HEK293 (cell line): ENCODE results near the gene RAD23B.
A peak's percentile ranks its signal among the peaks of the same experiment; 100 is the strongest.

Experiments
- CTCF ChIA-PET: fragments of 350-600 bp; formaldehyde crosslinking; extraction: SDS; loops from one replicate; lab custom pipeline; 2021; ENCODE audit warnings: antibody characterized with exemption; lab: Yijun Ruan, JAX
- POLR2A ChIA-PET: fragments of 300-600 bp; formaldehyde crosslinking; extraction: SDS; loops from one replicate; lab custom pipeline; 2020; ENCODE audit warnings: antibody characterized with exemption, inconsistent platforms; lab: Yijun Ruan, JAX
- H3K27ac ChIP-seq: fragments of 200-500 bp; sonication (Bioruptor generic); 2 replicates; pipeline ENCODE4 v1.5.1; 2014; ENCODE audit warnings: low read depth, low read length, control low read depth, inconsistent platforms; ENCODE audit errors: extremely low read depth
- H3K36me3 ChIP-seq, 2 experiments: fragments of 200-500 bp in 1 of 2; sonication (Bioruptor generic) in 1 of 2; 1 replicate in 1 of 2; 2 replicates in 1 of 2; pipeline ENCODE4 v1.5.1; 2014 to 2017; ENCODE audit warnings: inconsistent platforms in 2 of 2, low read length in 2 of 2; ENCODE audit not compliant: control insufficient read depth in 2 of 2, insufficient read depth in 1 of 2
- H3K4me1 ChIP-seq: fragments of 200-500 bp; sonication (Bioruptor generic); 2 replicates; pipeline ENCODE4 v1.5.1; 2014; ENCODE audit warnings: mild to moderate bottlenecking, low read length, inconsistent platforms; ENCODE audit not compliant: control insufficient read depth, insufficient read depth
- H3K4me3 ChIP-seq: 2 replicates; pipeline ENCODE4 v1.5.1; 2011; ENCODE audit warnings: low read depth, mild to moderate bottlenecking, control low read depth, low read length, moderate library complexity
- H3K9me3 ChIP-seq: fragments of 200-500 bp; sonication (Bioruptor generic); 2 replicates; pipeline ENCODE4 v1.5.1; 2014; ENCODE audit warnings: low read depth, low read length, inconsistent platforms; ENCODE audit not compliant: control insufficient read depth, insufficient read depth
- BCL11B ChIP-seq: fragments of 450-650 bp; formaldehyde crosslinking; IDR thresholded peaks from 2 replicates; pipeline ENCODE4 v1.5.1; 2016; ENCODE audit warnings: low read depth, missing biosample characterization, missing genetic modification characterization
- IKZF3 ChIP-seq: fragments of 450-650 bp; IDR thresholded peaks from 2 replicates; pipeline ENCODE4 v1.5.0; 2018; ENCODE audit warnings: missing biosample characterization, mild to moderate bottlenecking, missing genetic modification characterization, moderate library complexity
- REST ChIP-seq: fragments of 450-650 bp; formaldehyde crosslinking; IDR thresholded peaks from 2 replicates; pipeline ENCODE4 v1.5.1; 2016; ENCODE audit warnings: missing biosample characterization, missing genetic modification characterization
- ZBTB10 ChIP-seq: fragments of 450-650 bp; formaldehyde crosslinking; IDR thresholded peaks from 2 replicates; pipeline ENCODE4 v1.5.1; 2016; ENCODE audit warnings: missing biosample characterization, missing genetic modification characterization
- ZBTB6 ChIP-seq: fragments of 450-650 bp; formaldehyde crosslinking; IDR thresholded peaks from 2 replicates; pipeline ENCODE4 v1.5.1; 2017; ENCODE audit warnings: missing biosample characterization, missing genetic modification characterization
- ZFP37 ChIP-seq: fragments of 450-650 bp; formaldehyde crosslinking; IDR thresholded peaks from 2 replicates; pipeline ENCODE4 v1.5.1; 2016; ENCODE audit warnings: missing biosample characterization, missing genetic modification characterization
- ZFP41 ChIP-seq: fragments of 450-650 bp; formaldehyde crosslinking; IDR thresholded peaks from 2 replicates; pipeline ENCODE4 v1.5.1; 2016; ENCODE audit warnings: missing biosample characterization, missing genetic modification characterization, borderline replicate concordance
- ZNF132 ChIP-seq: fragments of 450-650 bp; formaldehyde crosslinking; IDR thresholded peaks from 2 replicates; pipeline ENCODE4 v1.5.1; 2017; ENCODE audit warnings: missing biosample characterization, missing genetic modification characterization, borderline replicate concordance
- ZNF16 ChIP-seq: fragments of 450-650 bp; formaldehyde crosslinking; IDR thresholded peaks from 2 replicates; pipeline ENCODE4 v1.5.1; 2016; ENCODE audit warnings: low read depth, missing biosample characterization, missing genetic modification characterization
- ZNF169 ChIP-seq: fragments of 450-650 bp; formaldehyde crosslinking; IDR thresholded peaks from 2 replicates; pipeline ENCODE4 v1.5.1; 2016; ENCODE audit warnings: missing biosample characterization, missing genetic modification characterization
- ZNF248 ChIP-seq: fragments of 450-650 bp; formaldehyde crosslinking; IDR thresholded peaks from 2 replicates; pipeline ENCODE4 v1.5.1; 2017; ENCODE audit warnings: missing biosample characterization, missing genetic modification characterization
- ZNF585B ChIP-seq: fragments of 450-650 bp; formaldehyde crosslinking; IDR thresholded peaks from 2 replicates; pipeline ENCODE4 v1.5.1; 2016; ENCODE audit warnings: missing biosample characterization, missing genetic modification characterization
- ZNF701 ChIP-seq: fragments of 450-650 bp; formaldehyde crosslinking; IDR thresholded peaks from 2 replicates; pipeline ENCODE4 v1.5.1; 2016; ENCODE audit warnings: missing biosample characterization, missing genetic modification characterization
- ZNF792 ChIP-seq: fragments of 450-650 bp; formaldehyde crosslinking; IDR thresholded peaks from 2 replicates; pipeline ENCODE4 v1.5.1; 2016; ENCODE audit warnings: missing biosample characterization, missing genetic modification characterization
- ZXDB ChIP-seq: fragments of 450-650 bp; formaldehyde crosslinking; IDR thresholded peaks from 2 replicates; pipeline ENCODE4 v1.5.1; 2016; ENCODE audit warnings: missing biosample characterization, missing genetic modification characterization
- TF ChIP-seq, protein P1 (sequence below): fragments of 450-650 bp; formaldehyde crosslinking; IDR thresholded peaks from 2 replicates; pipeline ENCODE4 v1.5.1; 2016; ENCODE audit warnings: missing biosample characterization, missing genetic modification characterization
- TF ChIP-seq, protein P2 (sequence below): fragments of 450-650 bp; IDR thresholded peaks from 2 replicates; pipeline ENCODE4 v1.5.1; 2018; ENCODE audit warnings: missing biosample characterization, missing genetic modification characterization
- TF ChIP-seq, protein P3 (sequence below): fragments of 450-650 bp; formaldehyde crosslinking; IDR thresholded peaks from 2 replicates; pipeline ENCODE4 v1.5.1; 2016; ENCODE audit warnings: missing biosample characterization, missing genetic modification characterization
- TF ChIP-seq, protein P4 (sequence below): fragments of 450-650 bp; formaldehyde crosslinking; IDR thresholded peaks from 2 replicates; pipeline ENCODE4 v1.5.1; 2016; ENCODE audit warnings: missing biosample characterization, missing genetic modification characterization

RAD23B gene

GRCh38 chr9:107350443-107350842 is 67.4 kb downstream of the RAD23B start:
- H3K36me3 ChIP-seq, result no peaks in the 10 kb centered on the region
- no peaks in the 10 kb centered on the region for H3K4me1 ChIP-seq
- H3K4me3 ChIP-seq, result no peak overlapping the region
- H3K9me3 ChIP-seq, result no peaks in the 10 kb centered on the region
- TF ChIP-seq REST (tag by site-specific recombination), result peak; percentile 87
- no peak for TF ChIP-seq ZNF248
- POLR2A ChIA-PET, result interaction anchor here (0.6 kb wide), 1 partner anchor 1336 kb away, joined by 4 read pairs; no protein-coding TSS in a partner anchor
- CTCF ChIA-PET, result interaction anchor here (2.4 kb wide), 1 partner anchor 9 kb away, joined by 17 read pairs; no protein-coding TSS in a partner anchor
- no peak overlapping the region for H3K27ac ChIP-seq

DNA sequence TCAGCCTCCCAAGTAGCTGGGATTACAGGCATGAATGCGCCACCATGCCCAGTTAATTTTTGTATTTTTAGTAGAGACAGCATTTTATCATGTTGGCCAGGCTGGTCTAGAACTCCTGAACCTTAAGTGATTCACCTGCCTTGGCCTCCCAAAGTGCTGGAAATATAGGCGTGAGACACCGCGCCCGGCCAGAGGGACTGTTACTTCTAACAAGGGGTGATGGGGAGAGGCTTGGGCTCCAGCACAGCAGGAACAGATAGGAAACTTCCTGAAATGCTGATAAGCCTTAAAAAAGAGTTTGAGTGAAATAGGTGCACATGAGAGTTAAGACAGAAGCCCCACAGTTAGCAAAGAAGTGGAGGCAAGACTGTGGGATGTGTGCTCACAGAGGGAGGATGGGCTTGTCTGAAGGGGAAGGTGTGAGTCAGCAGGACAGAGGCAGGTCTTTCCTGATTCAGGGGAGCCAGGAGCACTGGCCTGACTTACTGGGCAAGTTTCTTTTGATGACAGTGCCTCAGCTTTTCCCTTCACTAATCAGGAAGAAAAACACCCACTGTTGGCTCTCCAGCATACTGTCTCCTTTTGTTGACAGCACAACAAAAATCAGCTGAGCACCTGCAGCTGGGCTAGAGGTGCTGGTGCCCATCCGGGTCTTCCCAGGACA is 68.4 kb downstream of the RAD23B start:
- no peak overlapping the region for H3K4me3 ChIP-seq
- CTCF ChIA-PET, result interaction anchor here (0.7 to 4.9 kb wide), 2 partner anchors 10 to 1480 kb away, joined by 3 to 34 read pairs; no protein-coding TSS in a partner anchor
- POLR2A ChIA-PET, result no interaction called here
- TF ChIP-seq ZNF585B (no peak), ZNF792 (no peak), ZFP41 (tag by site-specific recombination) (no peak), ZNF16 (tag by site-specific recombination) (no peak), ZNF701 (tag by site-specific recombination) (no peak), ZXDB (tag by site-specific recombination) (no peak), ZNF169 (tag by site-specific recombination) (no peak), BCL11B (no peak), ZNF132 (tag by site-specific recombination) (no peak), ZBTB10 (tag by site-specific recombination) (no peak), IKZF3 (tag by site-specific recombination) (no peak), ZFP37 (no peak), ZBTB6 (tag by site-specific recombination) (no peak)
- TF ChIP-seq, protein P1, sequence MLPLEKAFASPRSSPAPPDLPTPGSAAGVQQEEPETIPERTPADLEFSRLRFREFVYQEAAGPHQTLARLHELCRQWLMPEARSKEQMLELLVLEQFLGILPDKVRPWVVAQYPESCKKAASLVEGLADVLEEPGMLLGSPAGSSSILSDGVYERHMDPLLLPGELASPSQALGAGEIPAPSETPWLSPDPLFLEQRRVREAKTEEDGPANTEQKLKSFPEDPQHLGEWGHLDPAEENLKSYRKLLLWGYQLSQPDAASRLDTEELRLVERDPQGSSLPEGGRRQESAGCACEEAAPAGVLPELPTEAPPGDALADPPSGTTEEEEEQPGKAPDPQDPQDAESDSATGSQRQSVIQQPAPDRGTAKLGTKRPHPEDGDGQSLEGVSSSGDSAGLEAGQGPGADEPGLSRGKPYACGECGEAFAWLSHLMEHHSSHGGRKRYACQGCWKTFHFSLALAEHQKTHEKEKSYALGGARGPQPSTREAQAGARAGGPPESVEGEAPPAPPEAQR (tag by site-specific recombination), result no peak
- TF ChIP-seq, protein P2, sequence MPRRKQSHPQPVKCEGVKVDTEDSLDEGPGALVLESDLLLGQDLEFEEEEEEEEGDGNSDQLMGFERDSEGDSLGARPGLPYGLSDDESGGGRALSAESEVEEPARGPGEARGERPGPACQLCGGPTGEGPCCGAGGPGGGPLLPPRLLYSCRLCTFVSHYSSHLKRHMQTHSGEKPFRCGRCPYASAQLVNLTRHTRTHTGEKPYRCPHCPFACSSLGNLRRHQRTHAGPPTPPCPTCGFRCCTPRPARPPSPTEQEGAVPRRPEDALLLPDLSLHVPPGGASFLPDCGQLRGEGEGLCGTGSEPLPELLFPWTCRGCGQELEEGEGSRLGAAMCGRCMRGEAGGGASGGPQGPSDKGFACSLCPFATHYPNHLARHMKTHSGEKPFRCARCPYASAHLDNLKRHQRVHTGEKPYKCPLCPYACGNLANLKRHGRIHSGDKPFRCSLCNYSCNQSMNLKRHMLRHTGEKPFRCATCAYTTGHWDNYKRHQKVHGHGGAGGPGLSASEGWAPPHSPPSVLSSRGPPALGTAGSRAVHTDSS (tag by site-specific recombination), result no peak
- TF ChIP-seq, protein P3, sequence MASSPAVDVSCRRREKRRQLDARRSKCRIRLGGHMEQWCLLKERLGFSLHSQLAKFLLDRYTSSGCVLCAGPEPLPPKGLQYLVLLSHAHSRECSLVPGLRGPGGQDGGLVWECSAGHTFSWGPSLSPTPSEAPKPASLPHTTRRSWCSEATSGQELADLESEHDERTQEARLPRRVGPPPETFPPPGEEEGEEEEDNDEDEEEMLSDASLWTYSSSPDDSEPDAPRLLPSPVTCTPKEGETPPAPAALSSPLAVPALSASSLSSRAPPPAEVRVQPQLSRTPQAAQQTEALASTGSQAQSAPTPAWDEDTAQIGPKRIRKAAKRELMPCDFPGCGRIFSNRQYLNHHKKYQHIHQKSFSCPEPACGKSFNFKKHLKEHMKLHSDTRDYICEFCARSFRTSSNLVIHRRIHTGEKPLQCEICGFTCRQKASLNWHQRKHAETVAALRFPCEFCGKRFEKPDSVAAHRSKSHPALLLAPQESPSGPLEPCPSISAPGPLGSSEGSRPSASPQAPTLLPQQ (tag by site-specific recombination), result no peak
- TF ChIP-seq, protein P4, sequence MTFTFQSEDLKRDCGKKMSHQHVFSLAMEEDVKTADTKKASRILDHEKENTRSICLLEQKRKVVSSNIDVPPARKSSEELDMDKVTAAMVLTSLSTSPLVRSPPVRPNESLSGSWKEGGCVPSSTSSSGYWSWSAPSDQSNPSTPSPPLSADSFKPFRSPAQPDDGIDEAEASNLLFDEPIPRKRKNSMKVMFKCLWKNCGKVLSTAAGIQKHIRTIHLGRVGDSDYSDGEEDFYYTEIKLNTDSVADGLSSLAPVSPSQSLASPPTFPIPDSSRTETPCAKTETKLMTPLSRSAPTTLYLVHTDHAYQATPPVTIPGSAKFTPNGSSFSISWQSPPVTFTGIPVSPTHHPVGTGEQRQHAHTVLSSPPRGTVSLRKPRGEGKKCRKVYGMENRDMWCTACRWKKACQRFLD (tag by site-specific recombination), result no peak

More for the DNA sequence above, 68.4 kb downstream of the RAD23B start:
- Histone ChIP-seq H3K36me3 (no peaks in the 10 kb centered on the region), H3K4me1 (no peaks in the 10 kb centered on the region), H3K27ac (no peak overlapping the region), H3K9me3 (no peaks in the 10 kb centered on the region)
